GM21423 (cell line): Measurements from ENCODE around the gene ABI3.
A peak's percentile ranks its signal among the peaks of the same experiment; 100 is the strongest.
"Not testable (repeated sequence)": the region's sequence is repeated elsewhere in the genome, so short reads cannot be mapped to it uniquely, and the experiment has no call there.

Source experiments
- ATAC-seq: cut with Tn5 transposase; IDR thresholded peaks from one replicate; pipeline ENCODE4 v1.9.1; 2021; ENCODE audit warnings: mild to moderate bottlenecking, moderate library complexity; ENCODE audit not compliant: unreplicated experiment

ABI3 gene, protein sequence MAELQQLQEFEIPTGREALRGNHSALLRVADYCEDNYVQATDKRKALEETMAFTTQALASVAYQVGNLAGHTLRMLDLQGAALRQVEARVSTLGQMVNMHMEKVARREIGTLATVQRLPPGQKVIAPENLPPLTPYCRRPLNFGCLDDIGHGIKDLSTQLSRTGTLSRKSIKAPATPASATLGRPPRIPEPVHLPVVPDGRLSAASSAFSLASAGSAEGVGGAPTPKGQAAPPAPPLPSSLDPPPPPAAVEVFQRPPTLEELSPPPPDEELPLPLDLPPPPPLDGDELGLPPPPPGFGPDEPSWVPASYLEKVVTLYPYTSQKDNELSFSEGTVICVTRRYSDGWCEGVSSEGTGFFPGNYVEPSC

DNA sequence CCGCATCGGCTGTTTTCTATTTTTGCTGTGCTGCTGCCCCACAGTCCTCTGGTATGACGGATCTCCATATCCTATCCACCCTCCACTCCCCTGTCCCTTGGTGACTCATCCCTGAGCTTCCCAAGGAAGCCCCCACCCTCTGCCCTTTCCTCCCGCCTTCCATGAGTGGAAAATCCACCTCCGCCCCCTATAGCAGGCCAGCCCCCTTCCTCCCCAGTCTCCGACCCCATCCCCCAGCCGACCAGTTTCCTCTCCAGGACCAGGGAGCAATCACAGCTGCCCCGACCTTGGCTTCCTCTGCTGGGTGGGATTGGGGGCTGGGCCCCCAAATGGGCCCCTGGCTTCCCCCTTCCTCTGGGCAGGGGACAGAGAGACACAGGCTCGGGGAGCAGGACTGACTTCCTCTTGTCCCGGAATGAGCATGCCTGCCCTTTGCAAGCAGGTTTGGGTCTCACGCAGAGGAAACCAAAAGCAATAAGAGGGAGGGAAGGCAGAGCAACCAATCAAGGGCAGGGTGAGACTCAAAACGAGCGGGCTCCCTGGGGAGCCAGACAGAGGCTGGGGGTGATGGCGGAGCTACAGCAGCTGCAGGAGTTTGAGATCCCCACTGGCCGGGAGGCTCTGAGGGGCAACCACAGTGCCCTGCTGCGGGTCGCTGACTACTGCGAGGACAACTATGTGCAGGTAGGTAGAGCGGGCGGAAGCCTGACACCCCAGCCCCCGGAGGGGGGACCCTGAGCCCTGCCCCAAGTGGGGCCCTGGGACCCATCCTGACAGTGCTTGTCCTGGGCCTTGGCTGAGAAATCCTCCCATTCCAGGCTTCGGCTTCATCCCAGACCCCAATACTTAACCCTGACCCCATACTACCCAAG lies at the start of gene ABI3, which contains the start of gene GNGT2:
ABI3 (plus strand) TSS at position 550 of the 872 bp plus-strand sequence; CDS start at position 568, 18 bp downstream.
GNGT2 (minus strand) TSS at position 417 of the 872 bp plus-strand sequence. CDS start 3,152 bp downstream, outside the sequence.
- peak; percentile 59 for ATAC-seq

DNA sequence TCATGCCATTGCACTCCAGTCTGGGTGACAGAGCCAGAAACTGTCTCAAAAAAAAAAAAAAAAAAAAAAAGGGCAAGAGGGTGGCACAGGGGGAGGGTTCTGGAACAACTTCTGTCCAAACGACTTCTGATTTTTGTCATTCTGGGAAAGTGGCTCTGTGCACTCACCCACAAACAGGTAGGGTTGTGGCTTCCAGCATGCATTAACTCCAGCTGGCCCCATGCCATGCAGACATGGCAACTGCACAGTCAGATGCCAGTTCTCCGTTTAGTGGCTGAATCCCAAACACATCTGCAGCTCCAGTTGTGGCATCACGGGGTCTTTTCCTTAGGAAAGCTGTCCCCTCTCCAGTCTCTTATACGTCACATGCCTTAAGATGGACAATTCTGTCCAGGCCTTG lies 47.6 kb upstream of the ABI3 start:
- no peak for ATAC-seq

- no peak for ATAC-seq
Measured at GRCh38 chr17:49165143-49165542, 45.4 kb upstream of the ABI3 start.

- ATAC-seq: no peak
Measured at GRCh38 chr17:49168706-49169105, 41.8 kb upstream of the ABI3 start.

- ATAC-seq: no peak
Measured at GRCh38 chr17:49170216-49170615, 40.3 kb upstream of the ABI3 start.

- not testable (repeated sequence) for ATAC-seq
Measured at GRCh38 chr17:49170711-49171110, 39.8 kb upstream of the ABI3 start.

DNA sequence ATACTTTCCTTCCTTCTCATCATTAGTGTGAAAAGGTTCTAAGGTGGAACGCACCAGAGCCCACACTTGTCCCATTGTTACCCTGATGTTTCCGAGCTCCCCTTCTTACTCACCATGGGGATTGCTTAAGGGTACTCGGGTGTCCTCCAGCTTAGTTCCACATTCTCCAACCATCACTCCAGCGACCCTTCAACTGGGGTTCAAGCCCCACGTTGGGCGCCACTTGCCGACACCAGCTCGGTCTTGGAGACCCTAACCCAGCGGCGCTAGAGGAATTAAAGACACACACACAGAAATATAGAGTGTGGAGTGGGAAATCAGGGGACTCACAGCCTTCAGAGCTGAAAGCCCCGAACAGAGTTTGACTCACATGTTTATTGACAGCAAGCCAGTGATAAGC lies 34.5 kb upstream of the ABI3 start:
- not testable (repeated sequence) for ATAC-seq

DNA sequence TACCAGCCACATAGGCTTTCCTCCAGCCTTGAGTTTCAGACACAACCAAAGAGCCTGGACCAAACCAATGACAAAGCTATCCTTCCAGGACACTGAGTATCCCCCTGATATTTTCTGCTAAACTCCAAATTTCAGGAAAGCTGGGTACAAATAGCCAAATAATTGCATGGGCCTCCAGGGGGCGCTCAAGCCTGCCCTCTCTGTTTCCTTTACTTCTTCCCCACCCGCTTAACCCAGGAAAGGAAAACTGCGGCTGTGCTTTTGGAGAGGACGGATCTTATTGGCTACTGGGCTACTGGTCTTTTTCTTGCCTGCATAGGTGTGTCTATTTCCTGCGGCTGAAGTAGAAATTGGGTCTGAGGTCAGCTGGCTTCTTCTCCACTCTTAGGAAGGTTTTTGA lies 30.2 kb upstream of the ABI3 start:
- no peak for ATAC-seq

GRCh38 chr17:49180998-49181635 lies 29.4 kb upstream of the ABI3 start:
- no peak for ATAC-seq

- ATAC-seq: no peak
Measured at GRCh38 chr17:49183341-49183740, 27.2 kb upstream of the ABI3 start.

DNA sequence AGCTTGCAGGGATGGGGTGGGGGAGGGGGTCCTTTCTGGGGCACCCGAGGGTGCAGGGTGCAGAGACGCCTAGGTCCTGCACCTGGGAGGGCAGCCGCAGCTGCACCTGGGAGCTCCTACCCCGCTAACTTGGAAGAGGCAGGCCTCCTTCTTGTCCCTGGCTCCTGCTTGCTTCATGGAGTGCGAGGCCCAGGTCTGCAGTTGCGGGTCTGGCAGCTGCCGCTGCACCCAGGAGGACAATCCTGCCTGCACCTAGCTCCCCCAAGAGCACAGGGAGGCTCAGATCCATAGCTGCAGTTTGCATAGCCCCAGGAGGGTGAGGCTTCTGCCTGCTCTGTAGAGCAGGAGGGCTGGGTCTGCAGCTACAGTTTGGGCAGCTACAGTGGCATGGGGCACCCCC lies 26.7 kb upstream of the ABI3 start:
- ATAC-seq: no peak

- ATAC-seq: not testable (repeated sequence)
Measured at GRCh38 chr17:49184522-49184921, 26.0 kb upstream of the ABI3 start.

- ATAC-seq: not testable (repeated sequence)
Measured at GRCh38 chr17:49185381-49185780, 25.1 kb upstream of the ABI3 start.

- ATAC-seq: no peak
Measured at GRCh38 chr17:49187301-49187700, 23.2 kb upstream of the ABI3 start.

GRCh38 chr17:49190932-49191331 lies 19.6 kb upstream of the ABI3 start:
- no peak for ATAC-seq

DNA sequence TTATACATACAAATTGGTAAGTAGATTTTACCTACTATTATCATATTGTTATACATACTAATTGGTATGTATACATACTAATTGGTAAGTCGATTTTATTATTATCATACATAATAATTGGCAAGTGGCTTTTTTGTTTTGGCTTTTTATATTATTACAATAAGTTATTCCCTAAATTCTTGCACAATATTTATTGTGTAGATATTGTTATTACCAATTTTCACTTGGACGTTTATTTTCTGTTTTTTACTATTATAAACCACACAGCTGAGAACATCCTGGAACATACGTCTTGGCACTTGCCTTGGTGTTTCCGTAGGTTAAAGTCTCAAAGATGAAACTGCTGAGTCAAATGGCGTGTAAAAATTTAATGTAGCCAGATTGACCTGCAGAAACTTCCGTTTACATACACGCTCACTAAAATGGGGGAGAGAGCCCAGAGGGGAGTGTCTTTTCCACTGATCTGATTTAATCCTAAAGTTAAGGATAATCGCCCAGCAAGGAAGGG lies 19.0 kb upstream of the ABI3 start:
- peak; percentile 5 for ATAC-seq

DNA sequence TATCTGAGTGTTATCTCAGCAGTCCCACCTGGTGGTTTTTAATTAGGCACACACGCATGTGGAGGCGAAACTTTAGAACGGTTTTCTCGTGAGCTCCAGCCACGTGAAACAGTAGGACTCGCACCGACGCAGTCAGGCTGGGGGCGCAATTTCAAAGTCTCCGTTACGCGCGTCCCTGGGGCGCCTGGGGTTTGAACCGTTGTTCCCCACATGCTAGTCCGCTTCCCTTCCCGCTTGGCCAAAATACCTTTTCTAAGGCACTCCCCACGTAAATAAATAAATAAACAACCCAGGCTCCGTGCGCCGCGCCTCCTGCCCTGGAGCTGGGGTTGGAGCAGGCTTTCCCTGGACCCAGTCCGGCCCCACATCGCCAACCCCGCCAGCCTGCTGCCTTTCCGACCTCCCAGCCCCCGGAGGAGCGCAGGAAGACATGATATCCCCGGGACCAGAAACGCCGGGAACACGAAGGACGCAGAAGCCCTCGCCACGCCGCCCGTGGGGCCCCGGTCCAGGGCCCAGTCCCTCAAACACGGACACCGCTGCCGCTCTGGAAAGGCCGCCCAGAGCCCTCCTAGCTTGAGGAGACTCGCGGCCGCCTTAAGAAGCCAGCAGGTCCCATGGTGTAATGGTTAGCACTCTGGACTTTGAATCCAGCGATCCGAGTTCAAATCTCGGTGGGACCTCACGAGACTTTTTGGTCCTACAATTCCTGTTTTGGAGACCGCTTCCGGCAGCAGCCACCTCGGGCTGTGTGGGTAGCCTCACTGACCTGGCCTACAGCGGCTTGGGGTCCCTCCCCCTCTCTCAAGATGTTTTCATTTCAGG lies 18.4 kb upstream of the ABI3 start:
- ATAC-seq: peak; percentile 25

DNA sequence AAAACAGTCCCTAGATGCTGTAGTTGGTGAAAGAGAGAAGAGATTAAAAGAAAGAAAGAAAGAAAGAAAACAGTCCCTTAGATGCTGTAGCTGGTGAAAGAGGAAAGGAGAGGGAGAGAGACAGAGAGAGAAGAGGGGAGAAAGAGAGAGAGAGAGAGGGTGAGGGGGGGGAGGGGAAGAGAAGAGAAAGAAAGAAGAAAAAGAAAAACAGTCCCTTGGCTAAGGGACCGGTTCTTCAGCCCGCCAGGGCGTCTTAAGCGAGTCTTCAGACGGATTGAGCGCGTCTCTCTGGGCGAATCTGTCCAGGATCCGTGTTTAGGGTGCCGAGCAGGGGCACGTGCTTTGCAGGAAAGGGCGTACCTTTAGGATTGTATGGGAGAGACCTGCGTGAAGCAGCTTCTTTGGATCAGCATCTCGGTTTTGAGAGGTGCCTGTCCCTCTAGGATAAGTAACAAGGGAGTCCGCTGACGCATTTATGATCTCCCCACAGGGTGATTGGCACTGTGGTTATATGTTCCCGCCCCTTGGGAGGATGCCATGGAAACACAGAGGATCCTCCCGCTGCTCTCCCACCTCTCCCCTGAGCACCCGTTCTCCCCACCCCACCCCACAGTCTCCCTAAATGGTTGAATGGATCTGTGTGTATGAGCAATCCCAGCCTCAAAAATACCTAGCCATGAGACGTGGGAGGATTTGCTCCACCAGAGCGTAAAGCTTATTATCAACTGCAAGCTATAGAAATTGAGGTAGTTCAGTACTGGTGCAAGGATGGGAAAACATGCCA lies 16.8 kb upstream of the ABI3 start:
- ATAC-seq: no peak

GRCh38 chr17:49194297-49194607 lies 16.3 kb upstream of the ABI3 start:
- ATAC-seq: no peak

DNA sequence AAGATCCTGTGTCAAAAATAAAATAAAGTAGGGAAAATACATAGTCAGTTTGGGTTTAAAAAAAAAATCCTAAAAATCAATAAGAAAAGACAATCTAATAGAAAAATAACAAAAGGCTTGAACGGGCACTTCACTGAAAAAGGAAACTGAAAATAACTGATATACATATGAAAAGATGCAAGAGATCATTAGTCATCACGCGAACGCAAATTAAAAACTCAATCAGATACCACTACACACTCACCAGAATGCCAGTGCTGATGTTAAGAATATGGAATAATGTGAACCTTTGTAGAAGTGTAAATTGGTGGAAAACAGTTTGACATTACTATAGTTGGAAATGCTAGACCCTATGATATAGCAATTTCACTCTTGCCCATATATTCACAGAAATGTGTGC lies 14.8 kb upstream of the ABI3 start:
- ATAC-seq: no peak
